ENCODE results near the gene DMP1.

GRCh38 chr4:87624698-87625097 lies 25.4 kb upstream of the DMP1 start:
- no peak for TF ChIP-seq CTCF (IDR thresholded peaks at IDR 0.05)
- TF ChIP-seq ZFX (IDR thresholded peaks at IDR 0.05; ENCODE audit: borderline replicate concordance) = no peak

Data from 22Rv1 (cell line).